BJ (cell line): ENCODE measurements around the gene NUP50. TPM values are rescaled to one million over a fixed set of nuclear protein-coding genes. Genes with fewer than 3 reads are reported as not detected.

Source experiments
- polyA plus RNA-seq: library from polyadenylated mRNA; depleted of rRNA; stranded (reverse); fragments of >200 nt; gene quantifications from 2 replicates; pipeline ENCODE4 v1.2.3, GENCODE V29; 2011; rRNA removed
- small RNA-seq: library from RNA; depleted of rRNA; stranded (forward); fragments of <200 nt; gene quantifications from one replicate; pipeline ENCODE3, GENCODE V24; 2012; ENCODE audit warnings: low replicate concordance, low read depth; ENCODE audit not compliant: insufficient read length

The NUP50 gene
- polyA plus RNA-seq, 1 experiment: 12.4 TPM

Small RNAs within 50 kb of the gene (small RNA-seq; reads per million reads assigned to genes)
- gene MIR1249: not detected

Other genes starting within 250 kb of the NUP50 start
- gene PHF21B, start 153.9 kb upstream of the NUP50 start, polyA plus RNA-seq: 0.01 TPM in 1 of 2 replicates, not detected in the other
- 44.0 and 64.0 TPM in 2 replicates for gene KIAA0930, start 77.0 kb downstream of the NUP50 start, polyA plus RNA-seq
- gene UPK3A, start 121.0 kb downstream of the NUP50 start, polyA plus RNA-seq: not detected in 2 replicates
- gene FAM118A, start 146.0 kb downstream of the NUP50 start, polyA plus RNA-seq: 17.6 and 18.8 TPM in 2 replicates
- gene SMC1B, start 249.7 kb downstream of the NUP50 start, polyA plus RNA-seq: not detected in 2 replicates
- 0.58 and 1.0 TPM in 2 replicates for gene RIBC2, start 249.8 kb downstream of the NUP50 start, polyA plus RNA-seq